HEK293T (cell line): Measurements from ENCODE around the gene GPBP1.
"Not testable (repeated sequence)": the region's sequence is repeated elsewhere in the genome, so short reads cannot be mapped to it uniquely, and the experiment has no call there.

Experiments used
- BHLHE40 ChIP-seq: fragments of 450-650 bp; IDR thresholded peaks from 2 replicates; pipeline ENCODE4 v1.6.1; 2016; ENCODE audit warnings: mild to moderate bottlenecking, moderate library complexity, borderline replicate concordance
- ELF4 ChIP-seq: fragments of 450-650 bp; IDR thresholded peaks from 2 replicates; pipeline ENCODE4 v1.6.1; 2017; ENCODE audit warnings: antibody characterized with exemption
- FOXA1 ChIP-seq: fragments of 450-650 bp; IDR thresholded peaks from 2 replicates; pipeline ENCODE4 v1.6.1; 2016; ENCODE audit warnings: mild to moderate bottlenecking
- FOXM1 ChIP-seq: fragments of 450-650 bp; IDR thresholded peaks from 2 replicates; pipeline ENCODE4 v1.6.1; 2017; ENCODE audit warnings: mild to moderate bottlenecking, borderline replicate concordance
- HDGF ChIP-seq: fragments of 450-650 bp; IDR thresholded peaks from 2 replicates; pipeline ENCODE4 v1.6.1; 2017; ENCODE audit warnings: antibody characterized with exemption, borderline replicate concordance
- L3MBTL2 ChIP-seq: fragments of 450-650 bp; conservative IDR thresholded peaks from 2 replicates; pipeline ENCODE4 v1.6.1; 2016; ENCODE audit warnings: mild to moderate bottlenecking
- LEF1 ChIP-seq: fragments of 450-650 bp; IDR thresholded peaks from 2 replicates; pipeline ENCODE4 v1.6.1; 2017; ENCODE audit warnings: mild to moderate bottlenecking, borderline replicate concordance
- NFRKB ChIP-seq: fragments of 450-650 bp; IDR thresholded peaks from 2 replicates; pipeline ENCODE4 v1.6.1; 2016; ENCODE audit warnings: mild to moderate bottlenecking, moderate library complexity
- PKNOX1 ChIP-seq: fragments of 450-650 bp; IDR thresholded peaks from 2 replicates; pipeline ENCODE4 v1.6.1; 2016
- TARDBP ChIP-seq: fragments of 450-650 bp; IDR thresholded peaks from 2 replicates; pipeline ENCODE4 v1.6.1; 2016

GRCh38 chr5:57178238-57178637 lies 4.4 kb downstream of the GPBP1 start:
- TF ChIP-seq FOXM1, HDGF, FOXA1, BHLHE40, TARDBP, LEF1, PKNOX1, NFRKB, ELF4, L3MBTL2: not testable (repeated sequence)
